Heart right ventricle (tissue), 16 donors: ENCODE measurements around the gene MBP. TPM values are rescaled to one million over a fixed set of nuclear protein-coding genes. Genes with fewer than 3 reads are reported as not detected.

Source experiments
- ATAC-seq, 8 donors: fragments of 200-7000 bp; cut with Tn5 transposase; one replicate each; pipeline ENCODE4 v1.9.1; 2020; ENCODE audit warnings: mild to moderate bottlenecking in 8 of 8, moderate library complexity in 8 of 8, moderate number of reproducible peaks in 1 of 8
- DNase-seq, 2 donors: peaks; one replicate each; pipeline ENCODE4 v3.0.0-alpha.2; 2020
- H3K27ac ChIP-seq, 10 donors: fragments of 200-600 bp; sonication (generic) in 2 of 10; one replicate each; pipeline versions ENCODE4 v1.5.0 to v1.8.0; 2020 to 2022; ENCODE audit warnings: mild to moderate bottlenecking in 3 of 10
- H3K27me3 ChIP-seq, 7 donors: fragments of 200-600 bp; one replicate each; pipeline ENCODE4 v1.8.0; 2021 to 2022; ENCODE audit warnings: mild to moderate bottlenecking in 2 of 7
- H3K36me3 ChIP-seq, 9 donors: fragments of 200-600 bp; sonication (generic) in 1 of 9; one replicate each; pipeline versions ENCODE4 v1.5.0 to v1.8.0; 2020 to 2022; ENCODE audit warnings: mild to moderate bottlenecking in 2 of 9
- H3K4me1 ChIP-seq, 9 donors: fragments of 200-600 bp; sonication (generic) in 1 of 9; one replicate each; pipeline versions ENCODE4 v1.5.0 to v1.8.0; 2020 to 2022; ENCODE audit warnings: mild to moderate bottlenecking in 4 of 9
- H3K4me3 ChIP-seq, 10 donors: fragments of 200-600 bp; sonication (generic) in 2 of 10; one replicate each; pipeline versions ENCODE4 v1.5.0 to v1.8.0; 2020 to 2022; ENCODE audit warnings: mild to moderate bottlenecking in 7 of 10, moderate library complexity in 2 of 10
- H3K9me3 ChIP-seq, 11 donors: fragments of 200-600 bp in 10 of 11; sonication (generic) in 2 of 11; one replicate each; pipeline versions ENCODE4 v1.5.0 to v1.8.0; 2013 to 2022; ENCODE audit warnings: mild to moderate bottlenecking in 2 of 11, control low read depth in 1 of 11, moderate library complexity in 1 of 11
- CTCF ChIP-seq, 9 donors: fragments of 200-600 bp; sonication (generic) in 2 of 9; IDR thresholded peaks; one replicate each; pipeline versions ENCODE4 v1.5.0 to v1.8.0; 2021 to 2022; ENCODE audit warnings: antibody characterized with exemption in 9 of 9, mild to moderate bottlenecking in 5 of 9, moderate library complexity in 1 of 9
- WGBS, 2 donors: extraction: QIAGEN DNeasy Blood & Tissue Kit; methylation state at CpG; one replicate each; pipeline ENCODE4 v1.1.7; 2013; ENCODE audit warnings: inconsistent platforms in 1 of 2; 5-methylcytosine and 5-hydroxymethylcytosine counted together
- intact Hi-C, 10 donors: fragments of 100-400 bp; cut with DNase I; formaldehyde crosslinking; loops; one replicate each; pipeline versions ENCODE4 v1.11.1 to v1.14.2; 2022
- polyA plus RNA-seq, 2 donors: library from polyadenylated mRNA; stranded (reverse); fragments of 200-250 nt; gene quantifications; one replicate each; pipeline ENCODE4 v1.2.3, GENCODE V29; 2013
- total RNA-seq, 10 donors: library from RNA; stranded (reverse); fragmentation: NEBNext Ultra II Directional in 3 of 10; extraction: Animal tissue kit (Norgen Biotek cat#: 25700) in 3 of 10; gene quantifications; one replicate each; pipeline versions ENCODE4 v1.2.1 to v1.2.4, GENCODE V29; 2021 to 2023
- donor health status: Arrhythmogenic right ventricular cardiomyopathy.
- donor health status: ischemic (EF 13 %, LVEDD 7.1; RV severe dilation, severe dysfunction).
- donor health status: healthy with polysubstance abuse.
- donor health status: DM: no; HTN: yes; CAD: no.
- donor health status: DM: no; HTN: no; CAD: no.
- donor health status: ischemic (EF 25% LVEDD 6.9; RV normal size, moderate dysfunction).
- donor health status: ischemic (EF 25% LVEDD 5.7; RV mildly dilated, moderate dysfunction).
- donor health status: healthy.
- donor health status: DM: yes; HTN: yes; CAD: no.
- donor health status: Ischemic cardiomyopathy.
- donor health status: ischemic (EF 35%, LVEDD 5.7; RV mildly dilated, moderate dysfunction).
- donor health status: nonischemic (EF 11% LVEDD 7.7; RV severe dilation, severe dysfunction).
- donor health status: DM: yes; HTN: yes; CAD: no.
- donor health status: PGD.
- donor health status: ischemic (EF 29% LVEDD 5.4; RV normal size, mild dysfunction).
- donor health status: nonischemic (EF 23%, LVEDD 6.1; RV moderate dilation, normal function).

Gene MBP
- total and polyA plus RNA-seq, 12 donors, result 3.0 to 70.8 (median 43.9) TPM

- ATAC-seq (no peak), DNase-seq (no peak)
- intact Hi-C loops, result no loop called here
- TF ChIP-seq CTCF (IDR thresholded peaks at IDR 0.05), result no peak
- peaks cover 0 to 5% (median 0%) of the 10 kb centered on the region in 7 donors for H3K27me3 ChIP-seq
- no peaks in the 10 kb centered on the region for H3K36me3 ChIP-seq
- no peak overlapping the region for H3K4me3 ChIP-seq
- no peak overlapping the region for H3K27ac ChIP-seq
- H3K4me1 ChIP-seq, result peaks cover 0 to 19% (median 0%) of the 10 kb centered on the region in 9 donors
- 68 to 69% methylated on average over 16 of the region's 16 CpGs for WGBS, 2 donors
- H3K9me3 ChIP-seq, result peaks cover 0 to 20% (median 0%) of the 10 kb centered on the region in 11 donors
Observed at GRCh38 chr18:77146249-77147080, 13.9 kb upstream of the MBP start.

GRCh38 chr18:77145364-77145901 lies 12.8 kb upstream of the MBP start:
- intact Hi-C loops, result no loop called here
- no peak overlapping the region for H3K27ac ChIP-seq

GRCh38 chr18:77144451-77145118 lies 12.0 kb upstream of the MBP start:
- no peak for ATAC-seq
- TF ChIP-seq CTCF (IDR thresholded peaks at IDR 0.05), result no peak
- intact Hi-C loops, result no loop called here

More at GRCh38 chr18:77145364-77145901, 12.8 kb upstream of the MBP start:
- WGBS, 2 donors, result 84 to 91% methylated on average over 11 of the region's 11 CpGs
- Histone ChIP-seq H3K4me1 (peaks cover 0 to 26% (median 6%) of the 10 kb centered on the region in 9 donors), H3K9me3 (peaks cover 0 to 20% (median 0%) of the 10 kb centered on the region in 11 donors), H3K27me3 (peaks cover 0 to 5% (median 0%) of the 10 kb centered on the region in 7 donors), H3K4me3 (no peak overlapping the region), H3K36me3 (no peaks in the 10 kb centered on the region)
- TF ChIP-seq CTCF (IDR thresholded peaks at IDR 0.05), result no peak
- ATAC-seq, result no peak
- no peak for DNase-seq

GRCh38 chr18:77144046-77144445 lies 11.5 kb upstream of the MBP start:
- Histone ChIP-seq H3K27me3 (peaks cover 0 to 5% (median 0%) of the 10 kb centered on the region in 7 donors), H3K4me1 (peaks cover 0 to 37% (median 6%) of the 10 kb centered on the region in 9 donors), H3K4me3 (no peak overlapping the region), H3K9me3 (peaks cover 0 to 20% (median 0%) of the 10 kb centered on the region in 11 donors), H3K36me3 (no peaks in the 10 kb centered on the region), H3K27ac (no peak overlapping the region)
- 83 to 88% methylated on average over 2 of the region's 2 CpGs for WGBS, 2 donors
- TF ChIP-seq CTCF (IDR thresholded peaks at IDR 0.05), result no peak
- DNase-seq (no peak), ATAC-seq (no peak)
- intact Hi-C loops, result no loop called here

More at GRCh38 chr18:77144451-77145118, 12.0 kb upstream of the MBP start:
- Histone ChIP-seq H3K27ac (no peak overlapping the region), H3K4me1 (peaks cover 0 to 34% (median 6%) of the 10 kb centered on the region in 9 donors), H3K4me3 (no peak overlapping the region), H3K9me3 (peaks cover 0 to 20% (median 0%) of the 10 kb centered on the region in 11 donors), H3K36me3 (no peaks in the 10 kb centered on the region), H3K27me3 (peaks cover 0 to 5% (median 0%) of the 10 kb centered on the region in 7 donors)
- 63 to 72% methylated on average over 6 of the region's 6 CpGs for WGBS, 2 donors
- no peak for DNase-seq
